NB4 (cell line): ENCODE measurements around the gene TRPV3.

ENCODE experiments used
- DNase-seq: peaks from one replicate; pipeline ENCODE4 v3.0.0; 2010; ENCODE audit warnings: low read depth
- H3K4me3 ChIP-seq: one replicate; pipeline ENCODE4 v1.5.1; 2011; ENCODE audit warnings: mild to moderate bottlenecking, low read depth, low read length, moderate library complexity
- CTCF ChIP-seq: IDR thresholded peaks from one replicate; pipeline ENCODE4 v1.5.1; 2012; ENCODE audit warnings: low read depth, low read length
- MYC ChIP-seq: IDR thresholded peaks from 2 replicates; pipeline ENCODE4 v1.6.1; 2011; ENCODE audit warnings: low read depth, low read length
- POLR2A ChIP-seq: IDR thresholded peaks from 2 replicates; pipeline ENCODE4 v1.6.1; 2011; ENCODE audit warnings: mild to moderate bottlenecking; ENCODE audit not compliant: insufficient read length; ENCODE audit errors: extremely low read depth
- TF ChIP-seq, protein P1 (sequence below): IDR thresholded peaks from 2 replicates; pipeline ENCODE4 v1.6.1; 2011; ENCODE audit warnings: low read depth, low read length

TRPV3 gene

GRCh38 chr17:3544365-3544764 is 13.2 kb downstream of the TRPV3 start:
- no peak for TF ChIP-seq MYC
- TF ChIP-seq, protein P1, sequence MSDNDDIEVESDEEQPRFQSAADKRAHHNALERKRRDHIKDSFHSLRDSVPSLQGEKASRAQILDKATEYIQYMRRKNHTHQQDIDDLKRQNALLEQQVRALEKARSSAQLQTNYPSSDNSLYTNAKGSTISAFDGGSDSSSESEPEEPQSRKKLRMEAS = no peak
- DNase-seq = no peak
- H3K4me3 ChIP-seq = no peak overlapping the region

- no peak overlapping the region for H3K4me3 ChIP-seq
- no peak for DNase-seq
- no peak for TF ChIP-seq MYC
- TF ChIP-seq, protein P1 = no peak
- TF ChIP-seq POLR2A = no peak
- TF ChIP-seq CTCF = no peak
These were observed 14.2 kb downstream of the TRPV3 start for GRCh38 chr17:3543453-3543852.

DNA sequence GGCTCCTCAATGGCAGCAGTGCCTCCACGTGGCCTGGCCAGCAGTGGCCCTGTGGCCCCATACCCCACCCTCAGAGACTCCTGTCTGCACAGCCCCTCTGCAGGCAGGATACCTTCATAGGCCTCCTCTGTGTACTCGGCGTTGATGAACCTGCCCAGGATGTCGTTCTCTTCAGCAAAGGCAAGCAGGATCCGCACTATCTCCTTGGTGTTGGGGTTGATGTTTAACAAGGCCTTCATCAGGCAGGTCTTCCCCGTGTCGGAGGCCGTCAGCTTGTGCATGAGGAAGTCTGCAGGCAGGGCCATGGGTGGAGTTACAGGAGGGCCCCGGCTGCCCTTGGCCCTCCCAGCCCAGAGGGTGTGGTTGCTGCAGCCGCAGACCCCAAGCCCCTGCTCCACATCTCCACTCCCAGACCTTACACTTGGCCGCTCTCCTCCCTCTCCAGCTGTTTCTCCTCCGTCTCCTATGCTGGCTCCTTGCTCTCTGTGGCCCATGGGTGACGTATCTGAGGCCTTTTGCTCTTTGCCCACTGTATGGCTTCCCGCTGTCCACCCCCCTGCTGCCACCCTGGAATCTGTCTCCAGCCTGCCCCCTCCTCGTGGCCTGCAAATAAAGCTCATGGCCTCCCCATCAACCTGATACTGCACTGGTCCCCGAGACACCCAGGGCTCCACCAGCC is 15.1 kb downstream of the TRPV3 start:
- TF ChIP-seq MYC (no peak), CTCF (no peak)
- no peak overlapping the region for H3K4me3 ChIP-seq
- DNase-seq = no peak

- DNase-seq = no peak
- TF ChIP-seq CTCF = no peak
- TF ChIP-seq, protein P1 = no peak
- no peak for TF ChIP-seq POLR2A
- TF ChIP-seq MYC = no peak
- no peak overlapping the region for H3K4me3 ChIP-seq
These were observed 17.6 kb downstream of the TRPV3 start for GRCh38 chr17:3539881-3540540.

- TF ChIP-seq MYC = no peak
- TF ChIP-seq CTCF = no peak
- no peak for TF ChIP-seq POLR2A
- TF ChIP-seq, protein P1 = no peak
- H3K4me3 ChIP-seq = no peak overlapping the region
- no peak for DNase-seq
These were observed 20.9 kb downstream of the TRPV3 start for GRCh38 chr17:3536716-3537115.

GRCh38 chr17:3535253-3535995 is 22.2 kb downstream of the TRPV3 start:
- DNase-seq = peak; percentile 40
- H3K4me3 ChIP-seq = no peak overlapping the region

More at GRCh38 chr17:3535253-3535995, 22.2 kb downstream of the TRPV3 start:
- no peak for TF ChIP-seq POLR2A
- TF ChIP-seq, protein P1 = no peak
- TF ChIP-seq MYC = no peak
- TF ChIP-seq CTCF = no peak
